IPS-20b (cell line): ENCODE results near the gene CORO1C.

Experiments
- H3K27ac ChIP-seq: one replicate; pipeline ENCODE4 v1.5.1; 2013; ENCODE audit warnings: low read length
- H3K27me3 ChIP-seq: 2 replicates; pipeline ENCODE4 v1.6.1; 2013; ENCODE audit warnings: mild to moderate bottlenecking, low read length, inconsistent platforms; ENCODE audit not compliant: insufficient read depth
- H3K36me3 ChIP-seq: 2 replicates; pipeline ENCODE4 v1.6.1; 2013; ENCODE audit warnings: low read depth, mild to moderate bottlenecking, inconsistent platforms, low read length, moderate library complexity; ENCODE audit not compliant: insufficient read depth
- H3K4me1 ChIP-seq: 2 replicates; pipeline ENCODE4 v1.6.1; 2013; ENCODE audit warnings: mild to moderate bottlenecking, control low read depth, inconsistent platforms, low read length, moderate library complexity; ENCODE audit not compliant: insufficient read depth
- H3K4me3 ChIP-seq: 2 replicates; pipeline ENCODE4 v1.5.1; 2013; ENCODE audit warnings: mild to moderate bottlenecking, low read length, inconsistent platforms
- H3K9ac ChIP-seq: 2 replicates; pipeline ENCODE4 v1.6.1; 2013; ENCODE audit warnings: low read depth, mild to moderate bottlenecking, inconsistent platforms, low read length, moderate library complexity
- H3K9me3 ChIP-seq: 2 replicates; pipeline ENCODE4 v1.6.1; 2013; ENCODE audit warnings: mild to moderate bottlenecking, low read depth, low read length, inconsistent platforms; ENCODE audit not compliant: insufficient read depth

The CORO1C gene

DNA sequence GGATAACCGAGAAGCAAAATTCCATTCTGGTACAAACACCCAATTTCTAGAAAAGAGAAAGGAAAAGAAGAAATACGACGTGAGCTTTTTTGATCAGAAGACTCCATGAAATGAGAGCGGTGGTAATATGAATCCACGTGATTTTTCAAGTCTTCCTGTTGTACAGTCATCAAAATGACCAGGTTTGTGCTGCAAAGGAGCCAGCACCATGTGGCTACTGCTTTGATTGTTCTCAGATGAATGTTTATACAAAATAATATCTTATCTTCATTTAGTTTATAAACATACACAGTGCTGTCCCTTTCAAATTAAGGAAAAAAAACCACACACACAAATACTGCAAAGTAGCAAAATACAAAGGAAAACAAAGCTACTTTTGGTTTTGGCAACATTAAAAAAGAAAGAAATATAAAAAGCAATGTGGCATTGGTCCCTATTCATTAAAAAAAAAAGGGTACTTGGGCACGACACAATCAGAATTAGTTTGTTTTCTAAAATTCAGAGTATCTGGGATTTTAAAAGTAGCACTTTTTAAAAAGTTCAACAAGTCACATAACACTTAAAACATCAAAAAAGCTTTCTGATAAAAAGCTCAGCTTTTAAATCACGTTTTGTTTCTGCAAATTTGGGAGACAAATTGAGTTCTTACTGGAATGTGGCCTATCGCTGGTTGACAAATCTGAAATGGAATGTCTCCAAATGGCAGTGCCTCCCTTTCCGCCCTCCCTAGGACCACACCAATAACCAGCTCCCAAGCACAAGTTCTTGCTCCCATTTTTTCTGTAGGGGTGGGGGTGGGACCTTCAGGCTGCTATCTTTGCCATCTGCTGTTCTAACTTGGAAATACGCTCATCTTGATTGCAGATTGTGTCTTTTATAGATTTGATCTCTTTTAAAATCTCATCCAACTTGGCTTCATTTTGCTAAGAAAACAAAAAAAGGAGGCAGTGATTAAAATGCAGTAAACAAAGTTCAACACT, 84.4 kb downstream of the CORO1C start:
- no peaks in the 10 kb centered on the region for H3K27me3 ChIP-seq
- H3K36me3 ChIP-seq: peaks cover 78% of the 10 kb centered on the region
- no peak overlapping the region for H3K4me3 ChIP-seq
- H3K27ac ChIP-seq: no peak overlapping the region
- H3K9ac ChIP-seq: no peak overlapping the region
- H3K9me3 ChIP-seq: no peaks in the 10 kb centered on the region
- H3K4me1 ChIP-seq: no peaks in the 10 kb centered on the region

DNA sequence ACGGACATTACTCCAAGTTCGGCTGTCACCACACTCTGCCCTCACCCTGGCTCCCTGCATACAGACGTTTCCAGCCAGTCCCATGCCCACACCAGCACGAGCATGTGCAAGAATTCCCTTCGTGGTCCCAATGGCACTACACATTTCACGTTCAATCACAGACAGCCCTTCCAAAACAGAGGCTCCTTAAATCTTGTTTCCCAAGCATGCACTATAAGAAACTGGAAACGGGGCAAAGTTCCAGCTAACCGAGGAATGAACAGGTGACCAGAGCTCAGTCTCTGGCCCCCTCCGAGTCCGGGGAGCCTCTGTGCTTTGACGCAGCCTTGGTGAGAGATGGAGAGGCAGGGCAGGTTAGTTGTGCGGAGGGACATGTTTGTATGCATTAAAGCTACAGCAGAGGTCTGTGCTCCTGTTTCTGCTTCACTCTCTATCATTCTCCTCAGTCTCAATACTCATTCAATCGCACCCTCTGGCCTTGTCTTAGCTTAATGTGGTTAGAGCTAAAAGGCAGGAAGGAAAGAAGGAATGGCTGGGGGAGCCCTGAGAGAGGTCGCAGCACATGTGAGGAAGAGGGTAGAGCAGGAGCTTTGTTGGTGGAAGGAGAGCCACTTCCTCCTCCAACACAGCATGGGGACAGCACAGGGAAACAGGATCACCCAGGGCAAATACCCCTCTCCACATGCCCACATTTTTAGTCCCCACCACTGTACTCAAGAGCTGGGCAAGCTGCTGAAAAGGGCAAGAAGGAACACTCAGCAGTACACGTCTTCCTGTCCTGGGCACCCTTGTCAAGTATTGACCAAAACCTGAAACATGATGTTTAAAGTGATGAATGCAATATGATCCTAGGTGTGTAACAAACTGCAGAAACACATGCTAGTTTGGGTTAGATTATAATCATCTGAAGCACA, 85.4 kb downstream of the CORO1C start:
- H3K9me3 ChIP-seq: no peaks in the 10 kb centered on the region
- no peaks in the 10 kb centered on the region for H3K27me3 ChIP-seq
- H3K4me1 ChIP-seq: no peaks in the 10 kb centered on the region
- H3K4me3 ChIP-seq: no peak overlapping the region
- H3K36me3 ChIP-seq: peaks cover 68% of the 10 kb centered on the region
- H3K27ac ChIP-seq: no peak overlapping the region
- no peak overlapping the region for H3K9ac ChIP-seq

DNA sequence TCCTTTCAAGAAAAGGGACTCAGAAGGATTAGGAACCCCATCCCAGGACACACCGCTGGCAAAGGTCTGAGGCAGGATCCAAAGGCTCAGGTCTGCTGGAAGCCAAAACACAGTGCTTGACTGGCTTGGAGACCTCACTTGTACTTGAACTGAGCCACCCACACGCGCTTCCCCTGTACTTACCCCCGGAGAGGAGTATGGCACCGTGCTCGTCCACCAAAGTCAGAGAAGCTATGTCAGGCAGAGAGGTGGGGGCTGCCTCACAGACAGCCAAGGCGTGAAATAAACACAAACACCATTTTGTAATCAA, 86.6 kb downstream of the CORO1C start:
- Histone ChIP-seq H3K27ac (no peak overlapping the region), H3K4me3 (no peak overlapping the region), H3K4me1 (no peaks in the 10 kb centered on the region), H3K36me3 (peaks cover 59% of the 10 kb centered on the region), H3K9ac (no peak overlapping the region), H3K9me3 (no peaks in the 10 kb centered on the region), H3K27me3 (no peaks in the 10 kb centered on the region)

DNA sequence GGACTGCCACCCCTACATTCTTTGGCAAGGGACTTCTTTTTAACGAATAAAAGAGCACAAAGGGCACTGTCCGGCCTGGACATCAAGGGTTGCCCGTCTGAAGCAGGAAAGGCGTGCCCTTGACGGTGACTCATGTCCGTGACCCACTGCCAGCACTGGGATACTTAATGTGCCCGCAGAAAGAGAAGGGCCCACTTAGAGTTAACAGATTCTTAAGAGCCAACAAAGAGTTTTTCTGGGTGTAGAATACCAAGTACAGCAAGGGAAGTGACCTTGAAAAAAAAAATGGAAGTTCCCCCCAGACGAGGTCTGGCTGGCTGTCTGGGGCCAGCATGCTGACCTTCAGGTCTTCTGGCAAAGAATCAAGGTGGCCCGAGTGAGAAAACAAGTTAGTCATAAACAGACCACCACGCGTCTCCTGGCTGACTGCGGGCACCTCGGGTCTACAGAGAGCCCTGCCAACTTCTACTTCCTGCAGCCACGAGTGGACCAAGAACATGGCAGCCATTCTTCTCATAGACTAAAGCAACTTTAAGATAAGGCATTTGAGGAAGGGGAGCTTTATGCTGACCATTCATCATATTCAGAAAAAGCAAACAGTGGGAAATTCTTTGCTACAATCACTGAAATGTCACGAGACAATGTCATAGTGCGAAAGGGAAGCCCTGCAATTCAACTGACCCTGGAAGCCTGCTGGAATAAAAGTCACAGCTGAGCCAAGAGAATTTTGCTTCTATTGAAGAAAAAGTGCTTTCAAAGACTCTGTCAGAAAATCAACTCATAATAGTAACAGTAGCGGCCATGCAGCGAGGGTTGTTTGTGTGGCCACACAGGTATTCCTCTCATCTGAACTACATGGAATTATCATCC, 87.1 kb downstream of the CORO1C start:
- Histone ChIP-seq H3K4me1 (peaks cover 2% of the 10 kb centered on the region), H3K27me3 (no peaks in the 10 kb centered on the region), H3K9me3 (no peaks in the 10 kb centered on the region), H3K9ac (no peak overlapping the region), H3K27ac (no peak overlapping the region), H3K4me3 (no peak overlapping the region), H3K36me3 (peaks cover 53% of the 10 kb centered on the region)

DNA sequence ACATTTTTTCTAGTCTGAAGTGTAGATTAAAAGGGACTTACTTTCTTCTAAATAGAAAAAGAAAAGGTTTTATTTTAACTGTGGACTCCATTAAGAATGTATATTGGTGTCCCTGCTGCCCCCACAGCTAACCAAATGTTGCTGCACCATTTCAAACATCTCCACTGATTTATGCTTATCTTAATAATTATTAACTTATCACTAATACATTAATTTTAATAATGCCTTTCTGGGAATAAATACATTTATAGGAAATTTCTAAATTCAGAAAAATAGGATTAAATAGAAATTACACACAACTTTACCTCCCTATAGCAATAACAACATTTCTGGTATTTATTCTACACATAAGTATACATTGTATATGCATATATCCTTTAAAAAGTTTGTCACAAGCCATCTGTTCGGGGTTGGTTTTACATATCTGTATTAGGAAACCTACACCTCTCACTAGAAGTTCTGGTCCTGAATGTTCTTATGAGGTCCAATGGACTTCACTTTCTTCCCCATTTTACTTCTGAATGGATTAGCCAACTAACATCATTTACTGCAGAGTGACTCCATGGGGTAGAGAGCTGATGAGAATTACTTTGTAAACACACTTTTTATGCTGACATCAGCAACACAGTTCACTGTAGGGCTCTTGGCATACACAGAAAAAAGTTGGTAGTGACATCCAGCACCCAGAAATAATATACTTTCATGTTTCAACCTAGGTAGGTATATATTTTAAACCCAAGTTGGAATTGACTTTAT, 88.2 kb downstream of the CORO1C start:
- Histone ChIP-seq H3K27me3 (no peaks in the 10 kb centered on the region), H3K4me3 (no peak overlapping the region), H3K4me1 (peaks cover 11% of the 10 kb centered on the region), H3K9ac (no peak overlapping the region), H3K9me3 (no peaks in the 10 kb centered on the region), H3K36me3 (peaks cover 42% of the 10 kb centered on the region), H3K27ac (no peak overlapping the region)

DNA sequence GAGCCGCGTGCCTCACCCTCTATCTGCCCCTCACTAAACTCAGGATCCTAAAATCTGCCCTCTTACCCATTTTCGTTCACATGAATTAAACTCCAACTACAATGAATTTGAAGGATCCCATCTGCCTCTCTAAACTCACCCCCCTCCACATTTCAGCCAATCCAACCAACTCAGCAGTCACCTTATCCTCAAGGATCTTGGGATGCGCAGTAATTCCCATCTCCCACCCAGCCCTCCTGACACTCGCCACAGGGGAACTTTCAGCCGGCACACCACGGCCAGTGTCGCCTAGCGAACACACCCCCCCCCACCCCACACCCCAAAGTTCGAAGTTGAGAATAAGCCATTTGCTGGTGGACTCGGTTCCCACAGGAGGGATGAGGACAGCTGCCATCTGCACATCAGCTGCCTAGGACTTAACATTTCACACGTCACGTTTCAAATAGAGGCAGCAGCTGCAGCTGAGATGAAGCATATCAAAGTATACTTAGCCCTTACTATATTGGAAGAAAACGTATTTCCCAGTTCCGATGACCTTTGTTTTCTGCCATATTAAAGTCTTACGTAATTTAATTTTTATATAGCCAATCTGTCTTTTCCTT, 88.9 kb downstream of the CORO1C start:
- no peak overlapping the region for H3K27ac ChIP-seq
- H3K9ac ChIP-seq: no peak overlapping the region
- peaks cover 18% of the 10 kb centered on the region for H3K4me1 ChIP-seq
- no peak overlapping the region for H3K4me3 ChIP-seq
- H3K9me3 ChIP-seq: no peaks in the 10 kb centered on the region
- H3K27me3 ChIP-seq: no peaks in the 10 kb centered on the region
- peaks cover 35% of the 10 kb centered on the region for H3K36me3 ChIP-seq

DNA sequence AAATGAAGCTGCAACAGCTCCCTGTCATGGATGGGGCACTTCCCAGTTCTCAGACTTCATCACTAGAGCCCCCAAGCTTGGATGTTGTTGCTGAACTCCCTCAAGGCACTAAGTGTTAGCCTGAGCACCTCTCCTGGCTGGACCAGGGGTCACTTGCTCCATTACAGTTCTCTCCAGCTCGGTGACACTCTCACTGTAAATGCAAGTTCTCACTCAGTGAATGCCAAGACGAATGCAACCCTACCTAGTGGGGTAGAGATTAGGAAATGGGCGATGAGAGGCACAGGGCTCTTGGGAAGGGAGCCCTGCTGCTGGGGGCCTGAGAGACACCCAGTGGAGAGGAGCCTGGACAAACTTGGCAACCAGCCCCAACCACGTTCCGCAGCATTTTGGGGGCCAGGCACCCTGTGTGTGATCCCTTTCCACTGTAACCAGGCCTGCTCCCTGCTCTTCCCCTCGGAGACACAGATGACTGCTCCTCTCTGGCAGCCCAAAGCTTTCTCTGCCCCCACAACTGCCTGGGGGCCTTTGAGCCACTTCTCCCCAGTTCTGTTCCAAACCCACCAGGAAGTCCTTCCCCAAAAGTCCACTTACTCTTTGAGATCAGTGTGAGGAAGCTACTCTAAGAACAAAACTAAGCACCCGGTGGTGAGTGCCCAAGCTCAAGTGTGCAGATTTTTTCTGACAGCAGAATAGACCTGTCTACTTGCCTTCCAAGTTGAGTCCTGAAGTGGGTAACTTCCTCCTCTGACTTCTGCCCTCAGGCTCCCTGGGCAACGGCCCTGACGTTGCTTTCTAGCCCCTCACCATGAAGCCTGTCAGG, 89.7 kb downstream of the CORO1C start:
- peaks cover 28% of the 10 kb centered on the region for H3K36me3 ChIP-seq
- H3K9me3 ChIP-seq: no peaks in the 10 kb centered on the region
- no peaks in the 10 kb centered on the region for H3K27me3 ChIP-seq
- H3K27ac ChIP-seq: no peak overlapping the region
- peaks cover 24% of the 10 kb centered on the region for H3K4me1 ChIP-seq
- no peak overlapping the region for H3K4me3 ChIP-seq
- no peak overlapping the region for H3K9ac ChIP-seq

DNA sequence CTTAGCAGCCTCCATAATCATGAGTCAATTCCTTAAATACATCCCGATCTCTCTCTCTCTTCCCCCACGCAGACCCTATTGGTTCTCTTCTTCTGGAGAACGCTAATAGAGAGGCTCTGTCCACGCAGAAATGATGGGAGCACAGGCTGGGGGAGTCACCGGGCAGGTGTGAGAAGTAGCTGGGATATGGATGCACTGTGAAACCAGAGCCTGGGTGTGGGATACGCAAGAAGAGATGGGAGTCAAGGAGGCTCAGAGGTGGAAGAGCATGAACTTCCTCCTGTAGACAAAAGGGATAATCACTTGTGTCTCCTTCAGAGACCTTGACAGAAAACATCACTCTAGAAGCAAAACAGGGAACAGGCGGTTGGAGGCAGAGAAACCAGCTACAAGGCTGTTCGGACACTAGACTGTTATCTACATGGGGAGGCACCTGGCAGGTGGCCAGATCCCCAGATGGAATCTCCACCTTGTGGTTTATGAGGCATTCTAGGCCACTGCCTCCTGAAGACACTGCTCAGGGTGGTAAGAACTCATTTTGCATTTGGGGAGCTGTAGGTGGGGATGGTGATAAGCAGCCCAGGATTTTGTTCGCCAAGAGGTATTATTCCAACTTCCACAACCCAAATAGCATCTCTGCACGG, 90.4 kb downstream of the CORO1C start:
- H3K9ac ChIP-seq: no peak overlapping the region
- peaks cover 24% of the 10 kb centered on the region for H3K4me1 ChIP-seq

DNA sequence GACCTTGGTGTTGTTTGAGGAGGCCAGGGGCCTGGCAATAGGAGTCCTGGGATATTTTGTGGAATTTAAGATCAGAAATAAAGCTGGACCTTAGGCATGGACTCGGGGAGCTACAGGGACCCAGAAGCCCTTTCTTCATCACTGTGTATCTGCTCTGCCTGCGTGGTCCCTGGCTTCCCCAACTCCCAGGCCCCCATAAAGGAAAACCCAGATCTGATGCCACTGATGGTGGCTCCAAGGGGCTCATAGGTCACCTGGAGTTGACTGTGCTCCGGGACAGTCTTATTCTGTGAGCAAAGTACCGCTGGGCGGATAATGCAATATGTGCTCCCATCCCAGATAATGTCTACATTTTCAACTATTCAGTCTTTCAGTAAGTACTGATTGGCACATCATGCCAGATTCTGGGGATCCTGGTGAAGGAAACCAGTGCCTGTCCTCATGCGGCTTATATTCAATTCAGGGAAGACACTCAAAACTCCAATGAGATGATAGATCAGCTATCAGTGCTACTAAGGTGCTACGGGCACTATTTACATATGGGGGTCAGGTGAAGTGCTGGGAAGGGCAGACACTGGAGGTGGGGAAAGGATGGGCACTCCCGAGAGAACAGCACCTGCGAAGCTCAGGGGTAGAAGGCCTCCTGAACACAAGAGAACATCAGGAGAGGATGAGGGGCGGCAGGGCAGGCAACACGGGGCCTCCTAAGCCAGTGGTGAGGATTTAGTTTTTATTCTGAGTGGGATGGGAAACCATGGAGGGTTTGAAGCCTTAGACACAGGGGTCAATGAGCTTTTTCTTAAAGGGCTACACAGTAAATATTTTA, 92.1 kb downstream of the CORO1C start:
- no peak overlapping the region for H3K4me3 ChIP-seq
- H3K9me3 ChIP-seq: no peaks in the 10 kb centered on the region
- H3K27me3 ChIP-seq: no peaks in the 10 kb centered on the region
- H3K36me3 ChIP-seq: 0 out of 2 replicates have a peak, but pooled peaks cover 3% of the 10 kb centered on the region
- peak overlapping the region; percentile 81 for H3K27ac ChIP-seq
- peak overlapping the region; percentile 76; the same call in 1 of the 2 replicates for H3K9ac ChIP-seq
- peaks cover 34% of the 10 kb centered on the region for H3K4me1 ChIP-seq

More for the DNA sequence above, 90.4 kb downstream of the CORO1C start:
- H3K9me3 ChIP-seq: no peaks in the 10 kb centered on the region
- H3K27ac ChIP-seq: no peak overlapping the region
- no peaks in the 10 kb centered on the region for H3K27me3 ChIP-seq
- H3K36me3 ChIP-seq: peaks cover 20% of the 10 kb centered on the region
- H3K4me3 ChIP-seq: no peak overlapping the region
